ENCODE data around the gene AKAP12.

- TF ChIP-seq CTCF (IDR thresholded peaks at IDR 0.05) (no peak), POLR2A (IDR thresholded peaks at IDR 0.05) (no peak)
Measured at GRCh38 chr6:151197556-151197955, 42.2 kb upstream of the AKAP12 start.
